ENCODE results near the gene ALDH3A1.
A peak's percentile ranks its signal among the peaks of the same experiment; 100 is the strongest.

ALDH3A1 gene

GRCh38 chr17:19726631-19727376 lies 21.3 kb downstream of the ALDH3A1 start:
- H3K18ac ChIP-seq (ENCODE audit: low read length): no peak overlapping the region
- no peak overlapping the region for H2BK12ac ChIP-seq (ENCODE audit: low read length)
- H3K9ac ChIP-seq (ENCODE audit: low read length): no peak overlapping the region
- no peak overlapping the region for H4K8ac ChIP-seq (ENCODE audit: low read depth, low read length)
- no peak overlapping the region for H3K4ac ChIP-seq (ENCODE audit: low read depth, low read length)
- H4K12ac ChIP-seq (ENCODE audit: low read depth, low read length): no peak overlapping the region
- H3K79me2 ChIP-seq (ENCODE audit: control insufficient read depth, insufficient read depth, low read length, poor library complexity): no peaks in the 10 kb centered on the region
- peaks cover 2% of the 10 kb centered on the region for H3K9me3 ChIP-seq (ENCODE audit: insufficient read depth, low read depth, low read length)
- DNase-seq: peak in 1 of 2 donors; percentile 17
- no peaks in the 10 kb centered on the region for H3K36me3 ChIP-seq (ENCODE audit: control insufficient read depth in 1 of 2, insufficient read depth in 2 of 2, low read length in 2 of 2)
- H2AFZ ChIP-seq (ENCODE audit: insufficient read depth, low read length, poor library complexity): no peak overlapping the region
- H2BK5ac ChIP-seq (ENCODE audit: low read depth, low read length, poor library complexity): no peak overlapping the region
- no peak overlapping the region for H3K23ac ChIP-seq (ENCODE audit: low read length)
- no peaks in the 10 kb centered on the region for H3K27me3 ChIP-seq (ENCODE audit: insufficient read depth, low read length)
- H3K4me1 ChIP-seq (ENCODE audit: control insufficient read depth in 1 of 2, insufficient read depth in 2 of 2, low read length in 2 of 2): no peaks in the 10 kb centered on the region
- no peak overlapping the region for H3K27ac ChIP-seq (ENCODE audit: low read depth, low read length)
- no peak overlapping the region for H3K14ac ChIP-seq (ENCODE audit: low read length)
- no peak overlapping the region for H2BK120ac ChIP-seq (ENCODE audit: insufficient read depth, low read length, poor library complexity)
- H4K91ac ChIP-seq (ENCODE audit: low read depth, low read length): no peak overlapping the region
- H3K4me3 ChIP-seq (ENCODE audit: low read depth, low read length): no peak overlapping the region
- H3K4me2 ChIP-seq (ENCODE audit: low read length): no peak overlapping the region
- no peaks in the 10 kb centered on the region for H3K79me1 ChIP-seq (ENCODE audit: low read length)
- no CpG with 5 or more reads among the region's 7 CpGs for WGBS (ENCODE audit: extremely low coverage, insufficient coverage, insufficient read length)
- H2AK5ac ChIP-seq (ENCODE audit: low read length): no peak overlapping the region

- Histone ChIP-seq H3K18ac (ENCODE audit: low read length) (no peak overlapping the region), H4K91ac (ENCODE audit: low read depth, low read length) (no peak overlapping the region), H3K23ac (ENCODE audit: low read length) (no peak overlapping the region), H3K4me1 (ENCODE audit: control insufficient read depth in 1 of 2, insufficient read depth in 2 of 2, low read length in 2 of 2) (no peaks in the 10 kb centered on the region), H3K9me3 (ENCODE audit: insufficient read depth, low read depth, low read length) (peaks cover 2% of the 10 kb centered on the region), H2BK5ac (ENCODE audit: low read depth, low read length, poor library complexity) (no peak overlapping the region), H3K27me3 (ENCODE audit: insufficient read depth, low read length) (no peaks in the 10 kb centered on the region), H3K27ac (ENCODE audit: low read depth, low read length) (no peak overlapping the region), H3K79me1 (ENCODE audit: low read length) (no peaks in the 10 kb centered on the region), H3K4ac (ENCODE audit: low read depth, low read length) (no peak overlapping the region), H3K14ac (ENCODE audit: low read length) (no peak overlapping the region), H2BK12ac (ENCODE audit: low read length) (no peak overlapping the region), H3K4me3 (ENCODE audit: low read depth, low read length) (no peak overlapping the region), H2BK120ac (ENCODE audit: insufficient read depth, low read length, poor library complexity) (no peak overlapping the region), H2AFZ (ENCODE audit: insufficient read depth, low read length, poor library complexity) (no peak overlapping the region), H3K36me3 (ENCODE audit: control insufficient read depth in 1 of 2, insufficient read depth in 2 of 2, low read length in 2 of 2) (no peaks in the 10 kb centered on the region), H3K9ac (ENCODE audit: low read length) (no peak overlapping the region), H4K8ac (ENCODE audit: low read depth, low read length) (no peak overlapping the region), H2AK5ac (ENCODE audit: low read length) (no peak overlapping the region), H3K79me2 (ENCODE audit: control insufficient read depth, insufficient read depth, low read length, poor library complexity) (no peaks in the 10 kb centered on the region), H3K4me2 (ENCODE audit: low read length) (no peak overlapping the region), H4K12ac (ENCODE audit: low read depth, low read length) (no peak overlapping the region)
- peak in 1 of 2 donors; percentile 25 for DNase-seq
- WGBS (ENCODE audit: extremely low coverage, insufficient coverage, insufficient read length): no CpG with 5 or more reads among the region's 5 CpGs
Observed at GRCh38 chr17:19725486-19725885, 22.6 kb downstream of the ALDH3A1 start.

- Histone ChIP-seq H3K18ac (ENCODE audit: low read length) (no peak overlapping the region), H3K79me2 (ENCODE audit: control insufficient read depth, insufficient read depth, low read length, poor library complexity) (no peaks in the 10 kb centered on the region), H4K12ac (ENCODE audit: low read depth, low read length) (no peak overlapping the region), H3K4ac (ENCODE audit: low read depth, low read length) (no peak overlapping the region), H4K8ac (ENCODE audit: low read depth, low read length) (no peak overlapping the region), H3K4me1 (ENCODE audit: control insufficient read depth in 1 of 2, insufficient read depth in 2 of 2, low read length in 2 of 2) (peaks cover 0 to under 1% of the 10 kb centered on the region in 2 experiments), H2BK12ac (ENCODE audit: low read length) (no peak overlapping the region), H2BK5ac (ENCODE audit: low read depth, low read length, poor library complexity) (no peak overlapping the region), H3K79me1 (ENCODE audit: low read length) (no peaks in the 10 kb centered on the region), H3K4me3 (ENCODE audit: low read depth, low read length) (no peak overlapping the region), H2BK120ac (ENCODE audit: insufficient read depth, low read length, poor library complexity) (no peak overlapping the region), H3K14ac (ENCODE audit: low read length) (no peak overlapping the region), H3K36me3 (ENCODE audit: control insufficient read depth in 1 of 2, insufficient read depth in 2 of 2, low read length in 2 of 2) (no peaks in the 10 kb centered on the region), H3K9me3 (ENCODE audit: insufficient read depth, low read depth, low read length) (peaks cover 2% of the 10 kb centered on the region), H3K27ac (ENCODE audit: low read depth, low read length) (no peak overlapping the region), H3K4me2 (ENCODE audit: low read length) (no peak overlapping the region), H2AK5ac (ENCODE audit: low read length) (no peak overlapping the region), H2AFZ (ENCODE audit: insufficient read depth, low read length, poor library complexity) (no peak overlapping the region), H4K91ac (ENCODE audit: low read depth, low read length) (no peak overlapping the region), H3K9ac (ENCODE audit: low read length) (no peak overlapping the region), H3K23ac (ENCODE audit: low read length) (no peak overlapping the region), H3K27me3 (ENCODE audit: insufficient read depth, low read length) (no peaks in the 10 kb centered on the region)
- peak; percentile 22 to 46 for DNase-seq
- no CpG with 5 or more reads among the region's 55 CpGs for WGBS (ENCODE audit: extremely low coverage, insufficient coverage, insufficient read length)
Observed at GRCh38 chr17:19724501-19725420, 23.3 kb downstream of the ALDH3A1 start.

GRCh38 chr17:19723964-19724363 lies 24.1 kb downstream of the ALDH3A1 start:
- Histone ChIP-seq H2BK5ac (ENCODE audit: low read depth, low read length, poor library complexity) (no peak overlapping the region), H3K36me3 (ENCODE audit: control insufficient read depth in 1 of 2, insufficient read depth in 2 of 2, low read length in 2 of 2) (no peaks in the 10 kb centered on the region), H3K9ac (ENCODE audit: low read length) (no peak overlapping the region), H3K9me3 (ENCODE audit: insufficient read depth, low read depth, low read length) (peaks cover 2% of the 10 kb centered on the region), H3K79me2 (ENCODE audit: control insufficient read depth, insufficient read depth, low read length, poor library complexity) (no peaks in the 10 kb centered on the region), H3K4ac (ENCODE audit: low read depth, low read length) (no peak overlapping the region), H2AFZ (ENCODE audit: insufficient read depth, low read length, poor library complexity) (no peak overlapping the region), H2AK5ac (ENCODE audit: low read length) (no peak overlapping the region), H4K91ac (ENCODE audit: low read depth, low read length) (no peak overlapping the region), H3K27ac (ENCODE audit: low read depth, low read length) (no peak overlapping the region), H3K4me3 (ENCODE audit: low read depth, low read length) (no peak overlapping the region), H2BK120ac (ENCODE audit: insufficient read depth, low read length, poor library complexity) (no peak overlapping the region), H3K4me1 (ENCODE audit: control insufficient read depth in 1 of 2, insufficient read depth in 2 of 2, low read length in 2 of 2) (peaks cover 5 to 6% of the 10 kb centered on the region in 2 experiments), H4K12ac (ENCODE audit: low read depth, low read length) (no peak overlapping the region), H2BK12ac (ENCODE audit: low read length) (no peak overlapping the region), H3K4me2 (ENCODE audit: low read length) (no peak overlapping the region), H3K23ac (ENCODE audit: low read length) (no peak overlapping the region), H4K8ac (ENCODE audit: low read depth, low read length) (no peak overlapping the region), H3K18ac (ENCODE audit: low read length) (no peak overlapping the region), H3K79me1 (ENCODE audit: low read length) (no peaks in the 10 kb centered on the region), H3K27me3 (ENCODE audit: insufficient read depth, low read length) (no peaks in the 10 kb centered on the region), H3K14ac (ENCODE audit: low read length) (no peak overlapping the region)
- peak in 1 of 2 donors; percentile 20 for DNase-seq
- no CpG with 5 or more reads among the region's 1 CpG for WGBS (ENCODE audit: extremely low coverage, insufficient coverage, insufficient read length)

All from trophoblast cell (in vitro differentiated cells and primary cell).